ENCODE results near the gene GDF10.

GDF10 gene

DNA sequence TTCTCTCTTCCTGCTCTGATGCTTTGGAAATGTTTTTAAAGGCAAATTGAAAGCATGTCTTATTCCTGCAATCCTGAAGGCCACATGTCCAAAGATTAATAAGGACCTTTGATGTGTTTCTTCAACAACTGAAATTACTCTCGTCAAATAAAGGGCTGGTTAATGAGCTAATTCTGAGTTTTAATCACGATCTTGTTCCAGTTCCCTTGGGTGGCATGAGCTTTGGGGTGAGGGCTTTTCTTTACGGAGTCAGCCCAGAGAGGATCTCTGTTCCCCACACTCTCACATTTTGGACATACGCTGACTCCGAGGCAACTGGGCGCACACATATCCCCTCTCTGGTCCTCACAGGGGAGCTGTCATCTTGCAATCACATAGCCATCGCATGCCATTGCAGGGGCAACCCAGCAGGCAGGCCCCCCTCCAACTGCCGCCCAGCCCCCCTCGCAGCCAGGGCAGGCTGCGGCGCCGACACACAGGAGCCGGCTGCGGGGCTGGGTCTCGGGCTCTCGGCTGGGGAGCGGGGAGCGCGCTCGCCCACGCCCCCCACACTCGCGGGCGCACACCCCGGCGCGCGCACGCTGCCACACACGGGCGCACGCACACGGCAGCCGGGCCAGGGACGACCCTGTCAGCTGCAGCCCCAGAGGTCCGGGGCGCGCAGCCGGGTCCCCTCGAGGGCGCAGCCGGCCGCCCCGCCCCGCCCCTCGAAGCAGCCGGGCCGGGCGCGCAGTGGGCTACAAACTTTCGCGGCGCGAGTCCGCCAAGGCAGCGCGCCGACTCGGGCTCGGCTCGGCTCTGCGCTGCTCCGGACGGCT, at the start of gene GDF10:
GDF10 (plus strand) TSS at position 587 of the 818 bp plus-strand sequence. CDS start 455 bp downstream, outside the sequence.
- peak in 4 of 58 donors; percentile 13 to 29 (median 16) for DNase-seq

DNA sequence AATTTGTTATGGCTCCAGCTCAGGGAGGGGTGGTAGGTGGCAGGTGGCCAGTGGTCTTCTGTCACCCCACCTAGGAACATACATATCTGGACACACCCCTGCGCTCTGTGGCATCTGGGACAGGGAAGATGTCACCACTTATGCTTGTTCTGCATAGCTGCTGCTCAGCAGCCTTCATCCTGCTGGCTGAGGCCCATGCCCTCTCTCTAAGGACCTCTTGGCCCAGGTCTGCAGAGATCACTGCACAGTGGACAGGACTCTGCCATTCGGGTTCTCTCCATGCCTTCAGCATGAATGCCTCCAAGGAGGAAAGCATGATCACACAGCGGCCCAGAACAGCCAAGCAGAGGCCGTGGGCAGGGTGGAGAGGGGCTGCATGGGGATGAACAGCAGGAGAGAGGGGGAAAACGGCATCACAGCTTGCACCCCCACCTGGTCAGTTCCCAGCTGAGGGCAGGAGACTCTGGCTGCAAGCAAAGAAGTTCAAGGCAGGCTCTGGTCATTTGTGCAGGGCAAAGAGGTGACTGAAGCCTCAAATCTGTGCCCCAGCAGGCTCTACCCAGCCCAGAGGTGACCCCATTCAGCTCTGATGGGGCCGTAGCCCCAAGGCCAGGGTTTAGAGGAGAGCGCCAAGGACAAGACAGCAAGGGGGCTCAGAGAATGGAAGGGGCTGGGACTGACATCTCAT, 47.8 kb upstream of the GDF10 start:
- no peak for DNase-seq

- DNase-seq = no peak
Measured at GRCh38 chr10:47253030-47253637, 46.9 kb upstream of the GDF10 start.

DNA sequence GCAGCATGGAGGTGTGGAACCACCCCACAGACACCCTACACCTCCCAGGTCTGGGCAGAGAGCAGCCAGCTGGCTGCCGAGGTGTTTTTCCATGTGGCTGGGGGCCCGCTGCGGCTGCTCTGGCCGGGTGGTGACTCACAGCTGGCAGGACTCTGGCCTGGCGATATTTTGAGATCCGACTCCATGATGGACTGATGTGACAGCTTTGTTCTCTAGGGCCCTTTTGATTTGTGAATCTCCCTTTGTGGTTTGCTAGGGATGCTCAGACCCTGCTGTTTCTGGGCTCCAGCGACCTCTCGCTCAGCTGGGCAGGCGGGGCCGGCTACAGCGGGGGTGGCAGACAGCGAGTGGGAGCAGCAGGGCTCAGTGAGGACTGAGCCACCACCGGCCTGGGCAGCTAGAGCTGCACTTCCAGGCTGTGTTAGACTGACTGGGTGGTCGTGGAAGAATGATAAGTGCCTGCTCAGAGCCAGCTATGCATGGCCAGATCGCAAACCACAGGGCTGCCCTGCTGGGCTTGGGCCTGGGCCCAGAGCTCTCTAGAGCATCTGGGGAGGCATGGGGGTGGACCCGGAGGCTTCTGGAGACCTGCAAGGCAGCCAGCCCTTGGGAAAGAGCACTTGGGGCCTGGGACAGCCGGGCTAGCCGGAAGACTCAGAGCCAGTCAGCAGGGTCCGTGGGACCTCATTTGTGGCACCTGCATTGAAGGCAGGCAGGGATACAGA, 46.2 kb upstream of the GDF10 start:
- DNase-seq = peak in 16 of 58 donors; percentile 5 to 65 (median 24)

DNA sequence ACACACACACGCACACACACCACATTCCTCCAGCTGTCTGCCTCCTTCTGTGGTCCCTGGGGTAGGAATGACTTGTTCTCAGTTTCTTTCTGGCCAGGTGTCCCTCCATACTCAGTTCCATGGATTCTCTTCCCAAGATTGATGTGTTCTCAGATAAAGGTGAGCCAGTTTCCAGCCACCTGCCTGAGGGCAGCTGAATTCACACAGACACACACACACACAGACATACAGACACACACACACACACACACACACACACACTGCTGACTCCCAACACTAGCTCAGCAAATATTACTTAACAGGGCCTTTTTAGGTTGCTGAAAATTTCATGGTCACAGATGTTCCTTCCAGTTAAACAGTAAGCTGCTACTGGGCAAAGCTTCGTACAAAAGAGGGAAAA, 45.4 kb upstream of the GDF10 start:
- no peak for DNase-seq

GRCh38 chr10:47255033-47255813, 44.8 kb upstream of the GDF10 start:
- no peak for DNase-seq

DNA sequence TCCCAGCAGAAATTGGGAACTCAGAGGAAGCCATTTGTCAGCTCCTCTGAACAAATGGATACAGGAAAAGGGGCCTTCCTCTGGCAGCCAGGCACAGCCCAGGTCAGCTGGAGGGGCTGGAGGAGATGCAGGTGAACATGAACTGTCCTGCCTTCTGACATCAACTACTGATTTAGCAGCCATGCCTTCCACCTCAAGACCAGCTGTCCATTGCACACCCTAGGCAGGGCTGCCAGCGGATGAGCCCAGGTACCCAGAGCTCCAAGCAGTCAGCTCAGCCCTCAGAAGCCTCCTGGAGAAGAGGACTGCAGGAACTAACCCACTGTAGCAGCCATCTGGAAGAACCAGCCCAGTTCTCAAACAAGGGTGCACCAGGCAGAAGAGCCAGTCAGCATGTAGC, 44.1 kb upstream of the GDF10 start:
- no peak for DNase-seq

- no peak for DNase-seq
Measured at GRCh38 chr10:47256751-47257336, 43.2 kb upstream of the GDF10 start.

GRCh38 chr10:47257396-47258120, 42.4 kb upstream of the GDF10 start:
- DNase-seq = no peak

GRCh38 chr10:47258921-47259320, 41.1 kb upstream of the GDF10 start:
- DNase-seq = no peak

GRCh38 chr10:47259466-47259865, 40.5 kb upstream of the GDF10 start:
- DNase-seq = no peak

DNA sequence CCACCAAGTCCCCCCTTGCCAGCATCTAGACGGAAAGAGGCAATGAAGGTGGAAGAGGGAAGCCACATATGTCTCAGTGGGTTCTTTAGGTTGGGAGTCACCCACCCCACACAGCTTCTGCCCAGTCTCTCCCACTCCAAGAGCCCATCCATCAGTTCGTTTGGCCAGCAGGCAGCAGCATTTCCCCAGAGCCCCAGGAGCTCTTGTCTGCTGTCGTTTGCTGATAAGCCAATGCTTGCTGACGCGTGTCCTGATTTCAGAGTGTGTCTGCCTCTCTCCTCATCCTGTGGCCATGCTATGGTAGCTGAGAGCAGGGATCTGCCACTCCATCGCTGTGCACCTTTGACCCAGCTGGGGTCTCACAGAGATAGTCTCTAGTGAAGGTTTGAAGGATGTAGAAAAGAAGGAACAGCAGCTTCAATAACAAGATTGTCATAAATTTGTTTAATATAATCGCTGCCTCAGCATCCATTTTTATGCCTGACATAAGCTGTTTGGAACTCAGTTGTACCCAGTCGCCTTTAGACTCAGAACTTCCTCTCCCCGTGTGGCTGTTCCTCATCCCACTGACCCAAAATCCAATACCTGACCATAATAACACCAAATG, 39.4 kb upstream of the GDF10 start:
- DNase-seq = no peak

DNA sequence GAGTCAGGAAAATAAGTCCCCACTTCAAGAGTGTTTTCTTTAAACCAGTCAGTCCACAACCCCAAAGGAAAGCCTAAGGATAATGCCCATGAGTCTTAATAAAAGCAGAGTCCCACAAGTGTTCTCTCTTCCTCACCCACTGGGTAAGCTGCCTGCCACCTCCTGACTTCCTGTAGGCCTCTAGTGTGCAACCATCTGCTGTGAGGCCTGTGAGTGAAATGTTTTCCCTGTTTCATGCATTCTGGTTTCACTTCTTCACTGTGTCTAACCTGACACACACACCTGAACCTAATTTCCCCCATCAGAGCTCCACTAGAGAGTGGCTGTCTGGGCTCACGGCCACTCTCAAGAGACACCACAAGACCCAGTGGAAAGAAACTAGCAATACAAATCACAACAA, 38.9 kb upstream of the GDF10 start:
- no peak for DNase-seq

- no peak for DNase-seq
Measured at GRCh38 chr10:47261556-47261955, 38.4 kb upstream of the GDF10 start.

DNA sequence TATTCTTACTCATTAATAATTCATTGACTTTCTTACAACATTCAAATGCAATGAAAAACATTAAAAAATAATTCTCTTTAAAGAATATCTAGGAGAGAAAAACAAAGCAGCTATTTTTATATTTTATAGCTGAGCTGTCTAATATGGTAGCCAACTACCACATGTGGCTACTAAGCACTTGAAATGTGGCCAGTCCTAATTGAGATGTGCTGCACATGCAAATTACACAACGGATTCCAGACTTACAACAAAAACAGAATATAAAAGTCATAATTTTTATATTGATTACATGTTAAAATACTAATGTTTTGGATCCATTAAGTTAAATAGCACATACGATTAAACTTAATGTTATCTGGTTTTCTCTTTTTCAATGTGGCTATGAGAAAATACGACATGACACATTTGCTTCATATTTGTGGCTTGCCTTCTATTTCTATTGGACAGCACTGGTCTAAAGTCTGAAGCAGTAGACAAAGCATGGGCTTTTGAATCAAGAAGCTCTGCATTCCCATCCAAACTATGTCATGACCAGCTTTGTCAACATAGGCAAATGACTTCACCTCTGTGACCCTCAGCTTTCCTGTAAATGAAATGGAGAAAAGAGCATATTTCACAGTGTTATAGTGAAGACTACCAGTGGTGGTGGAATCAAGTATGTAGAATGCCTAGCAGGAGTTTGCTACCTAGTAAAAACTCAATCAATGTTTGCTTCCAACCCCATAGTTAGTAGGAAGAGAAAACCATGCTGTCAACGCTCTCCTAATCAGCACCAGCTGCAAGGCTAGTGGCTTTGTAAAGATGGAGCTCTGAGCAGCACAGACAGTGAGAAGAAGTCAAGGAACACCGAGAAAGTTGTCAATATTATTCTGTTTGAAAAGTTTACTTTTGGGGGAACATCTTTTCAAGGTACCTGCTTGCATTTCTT, 37.1 kb upstream of the GDF10 start:
- DNase-seq = no peak

GRCh38 chr10:47264797-47265281, 35.2 kb upstream of the GDF10 start:
- no peak for DNase-seq

GRCh38 chr10:47266602-47267001, 33.4 kb upstream of the GDF10 start:
- DNase-seq = no peak

GRCh38 chr10:47268696-47269095, 31.3 kb upstream of the GDF10 start:
- no peak for DNase-seq
